ENCODE results near the gene CDC42EP1.

GRCh38 chr22:37607935-37608476 is 47.7 kb downstream of the CDC42EP1 start:
- TF ChIP-seq EZH2 (IDR thresholded peaks at IDR 0.05; ENCODE audit: insufficient read depth, poor library complexity, severe bottlenecking) (no peak), EZH2phosphoT487 (IDR thresholded peaks at IDR 0.05; ENCODE audit: insufficient read depth, low read depth) (no peak)

All from GM23248 (cell line).